22Rv1 (cell line): ENCODE results near the gene FHOD3.
A peak's percentile ranks its signal among the peaks of the same experiment; 100 is the strongest.

ENCODE experiments used
- H3K27ac ChIP-seq: fragments of 450-650 bp; 2 replicates; pipeline ENCODE4 v1.5.1; 2017
- ZFX ChIP-seq: fragments of 450-650 bp; IDR thresholded peaks from 2 replicates; pipeline ENCODE4 v1.6.1; 2017; ENCODE audit warnings: antibody characterized with exemption, borderline replicate concordance
- TF ChIP-seq, protein P1 (sequence below): fragments of 450-650 bp; IDR thresholded peaks from 2 replicates; pipeline ENCODE4 v1.5.1; 2017; ENCODE audit warnings: mild to moderate bottlenecking

FHOD3 gene

GRCh38 chr18:36459203-36459602, 161.7 kb downstream of the FHOD3 start:
- no peak for TF ChIP-seq ZFX
- TF ChIP-seq, protein P1, sequence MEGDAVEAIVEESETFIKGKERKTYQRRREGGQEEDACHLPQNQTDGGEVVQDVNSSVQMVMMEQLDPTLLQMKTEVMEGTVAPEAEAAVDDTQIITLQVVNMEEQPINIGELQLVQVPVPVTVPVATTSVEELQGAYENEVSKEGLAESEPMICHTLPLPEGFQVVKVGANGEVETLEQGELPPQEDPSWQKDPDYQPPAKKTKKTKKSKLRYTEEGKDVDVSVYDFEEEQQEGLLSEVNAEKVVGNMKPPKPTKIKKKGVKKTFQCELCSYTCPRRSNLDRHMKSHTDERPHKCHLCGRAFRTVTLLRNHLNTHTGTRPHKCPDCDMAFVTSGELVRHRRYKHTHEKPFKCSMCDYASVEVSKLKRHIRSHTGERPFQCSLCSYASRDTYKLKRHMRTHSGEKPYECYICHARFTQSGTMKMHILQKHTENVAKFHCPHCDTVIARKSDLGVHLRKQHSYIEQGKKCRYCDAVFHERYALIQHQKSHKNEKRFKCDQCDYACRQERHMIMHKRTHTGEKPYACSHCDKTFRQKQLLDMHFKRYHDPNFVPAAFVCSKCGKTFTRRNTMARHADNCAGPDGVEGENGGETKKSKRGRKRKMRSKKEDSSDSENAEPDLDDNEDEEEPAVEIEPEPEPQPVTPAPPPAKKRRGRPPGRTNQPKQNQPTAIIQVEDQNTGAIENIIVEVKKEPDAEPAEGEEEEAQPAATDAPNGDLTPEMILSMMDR, result no peak
- H3K27ac ChIP-seq, result no peak overlapping the region

- no peak for TF ChIP-seq ZFX
- no peak overlapping the region for H3K27ac ChIP-seq
Measured at GRCh38 chr18:36459786-36460185, 162.3 kb downstream of the FHOD3 start.

GRCh38 chr18:36460324-36460850, 162.9 kb downstream of the FHOD3 start:
- TF ChIP-seq, protein P1, result no peak
- H3K27ac ChIP-seq, result no peak overlapping the region

GRCh38 chr18:36460854-36461253, 163.3 kb downstream of the FHOD3 start:
- peak overlapping the region; percentile 47; the same call in 1 of the 2 replicates for H3K27ac ChIP-seq
- TF ChIP-seq, protein P1, result no peak
- no peak for TF ChIP-seq ZFX

DNA sequence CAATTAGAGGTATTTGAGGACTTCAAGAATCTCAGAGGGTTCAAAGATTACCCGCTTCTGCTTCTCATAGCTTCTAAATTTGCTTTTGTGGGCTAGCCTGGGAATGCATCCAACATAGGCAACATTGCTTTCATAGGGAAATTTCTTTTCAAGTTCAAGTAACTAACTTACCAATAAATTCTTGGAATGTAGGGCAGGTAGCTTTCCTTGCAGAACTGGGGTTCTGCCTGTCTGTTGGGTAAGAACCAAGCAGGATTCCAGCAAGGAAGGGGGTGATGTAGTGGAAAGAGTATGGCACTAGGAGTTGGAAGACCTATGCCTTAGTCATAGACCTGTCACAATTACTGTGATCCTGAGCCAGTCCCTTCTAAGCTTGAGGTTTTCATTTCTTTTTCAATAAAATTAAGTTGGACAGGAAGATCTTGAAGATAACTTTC, 164.1 kb downstream of the FHOD3 start:
- H3K27ac ChIP-seq, result peak overlapping the region; percentile 47
- TF ChIP-seq, protein P1, result no peak

GRCh38 chr18:36463516-36463915, 166.0 kb downstream of the FHOD3 start:
- peak overlapping the region; percentile 68 for H3K27ac ChIP-seq

- TF ChIP-seq, protein P1, result no peak
- TF ChIP-seq ZFX, result no peak
- H3K27ac ChIP-seq, result peak overlapping the region; percentile 68
Measured at GRCh38 chr18:36464126-36464651, 166.7 kb downstream of the FHOD3 start.

DNA sequence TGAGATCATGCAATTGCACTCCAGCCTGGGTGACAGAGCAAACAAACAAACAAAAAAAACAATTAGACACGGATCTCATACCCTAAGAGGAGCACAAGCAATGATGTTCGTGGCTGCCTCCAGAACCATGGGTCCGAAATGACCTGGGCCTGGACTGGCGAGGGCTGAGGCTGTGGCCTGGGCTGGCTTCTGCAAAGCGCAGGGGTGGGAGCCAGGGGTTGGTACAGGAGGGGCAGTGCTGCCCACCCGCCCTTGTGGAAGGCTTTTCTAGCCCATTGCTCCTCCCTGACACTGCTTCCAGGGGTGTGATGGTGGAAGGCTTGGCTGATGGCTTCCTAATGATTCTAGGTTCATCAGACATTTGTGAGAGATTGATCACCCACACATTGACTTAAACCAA, 167.8 kb downstream of the FHOD3 start:
- peak overlapping the region; percentile 68 for H3K27ac ChIP-seq
- TF ChIP-seq, protein P1, result no peak
- TF ChIP-seq ZFX, result no peak
